Gastroesophageal sphincter (tissue), 3 donors: Measurements from ENCODE around the gene AIRE.

Source experiments
- CTCF ChIP-seq, 4 experiments: fragments of 200-600 bp in 2 of 4; fragments of 450-650 bp in 2 of 4; sonication (generic) in 1 of 4; IDR thresholded peaks; one replicate each; pipeline ENCODE4 v1.5.1; 2017 to 2019; ENCODE audit warnings: antibody characterized with exemption in 4 of 4, mild to moderate bottlenecking in 2 of 4, moderate library complexity in 2 of 4
- POLR2A ChIP-seq, 2 donors: fragments of 450-650 bp; IDR thresholded peaks; one replicate each; pipeline ENCODE4 v1.6.1; 2017; ENCODE audit warnings: antibody characterized with exemption in 2 of 2, mild to moderate bottlenecking in 2 of 2, moderate library complexity in 1 of 2

GRCh38 chr21:44324854-44325107, 39.1 kb downstream of the AIRE start:
- no peak for TF ChIP-seq CTCF (IDR thresholded peaks at IDR 0.05)
- no peak for TF ChIP-seq POLR2A (IDR thresholded peaks at IDR 0.05)
